GM12878 (cell line): Measurements from ENCODE around the gene TMEM39B. TPM values are rescaled to one million over a fixed set of nuclear protein-coding genes. Genes with fewer than 3 reads are reported as not detected.

Experiments
- ATAC-seq: fragments of 200-7000 bp; cut with Tn5 transposase; 3 replicates; pipeline ENCODE4 v1.9.1; 2020; ENCODE audit warnings: mild to moderate bottlenecking, moderate library complexity
- BruUV-seq: library from RNA; stranded (reverse); fragments of 400-500 nt; replicated peaks from 2 replicates; lab custom pipeline; 2021; lab: Mats Ljungman, UMichigan
- CTCF ChIA-PET: fragments of 300-600 bp; sonication (Branson Sonifier 250); formaldehyde crosslinking; extraction: SDS; loops from one replicate; lab custom pipeline; 2021; ENCODE audit warnings: inconsistent platforms; lab: Yijun Ruan, JAX
- POLR2A ChIA-PET: fragments of 350-600 bp; formaldehyde crosslinking; extraction: SDS; loops from one replicate; lab custom pipeline; 2021; ENCODE audit warnings: inconsistent platforms; lab: Charles Lee
- RAD21 ChIA-PET: fragments of 300-600 bp; sonication (Branson Sonifier 250); formaldehyde crosslinking; loops from one replicate; lab custom pipeline; 2023; ENCODE audit warnings: antibody characterized with exemption; ENCODE audit not compliant: unreplicated experiment; lab: Charles Lee
- SMC1A ChIA-PET: fragments of 300-600 bp; sonication (Branson Sonifier 250); formaldehyde crosslinking; loops from one replicate; lab custom pipeline; 2023; ENCODE audit not compliant: unreplicated experiment, uncharacterized antibody; lab: Charles Lee
- DNase-seq: peaks from one replicate; pipeline ENCODE4 v3.0.0-alpha.2; 2011; ENCODE audit warnings: low read depth, low spot score
- FAIRE-seq: peaks from 3 replicates; lab custom pipeline; 2011; peaks lifted over from hg19 to GRCh38; lab: Jason Lieb, UNC
- H2AFZ ChIP-seq: 2 replicates; pipeline ENCODE4 v1.6.0; 2011; ENCODE audit warnings: low read depth, low read length, control low read depth; ENCODE audit not compliant: control insufficient read depth
- H3K27ac ChIP-seq: 2 replicates; pipeline ENCODE4 v1.5.1; 2011; ENCODE audit warnings: control low read depth; ENCODE audit not compliant: control insufficient read depth, insufficient read depth
- H3K27me3 ChIP-seq, 2 experiments: replicated peaks in 1 of 2; 2 replicates each; pipeline versions ENCODE4 v1.6.0 to v1.6.1; 2011; ENCODE audit warnings: low read length in 1 of 2; ENCODE audit not compliant: control insufficient read depth in 2 of 2, insufficient read depth in 2 of 2
- H3K36me3 ChIP-seq, 2 experiments: 2 replicates each; pipeline ENCODE4 v1.5.1; 2011; ENCODE audit warnings: low read length in 1 of 2; ENCODE audit not compliant: control insufficient read depth in 2 of 2, insufficient read depth in 2 of 2
- H3K4me1 ChIP-seq: 2 replicates; pipeline ENCODE4 v1.6.1; 2011; ENCODE audit warnings: mild to moderate bottlenecking, low read length, moderate library complexity, mixed read lengths; ENCODE audit not compliant: control insufficient read depth, insufficient read depth
- H3K4me2 ChIP-seq: 2 replicates; pipeline ENCODE4 v1.6.0; 2011; ENCODE audit warnings: control low read depth; ENCODE audit not compliant: control insufficient read depth, insufficient read depth
- H3K4me3 ChIP-seq: fragments of 200-600 bp; sonication (generic); 2 replicates; pipeline ENCODE4 v1.5.1; 2016
- H3K79me2 ChIP-seq: 2 replicates; pipeline ENCODE4 v1.6.0; 2011; ENCODE audit warnings: low read length; ENCODE audit not compliant: control insufficient read depth, insufficient read depth
- H3K9ac ChIP-seq: 2 replicates; pipeline ENCODE4 v1.8.0; 2011; ENCODE audit warnings: low read length, control low read depth, mixed read lengths; ENCODE audit not compliant: control insufficient read depth, insufficient read depth
- H3K9me3 ChIP-seq: replicated peaks from 3 replicates; pipeline ENCODE4 v1.5.1; 2011; ENCODE audit warnings: mild to moderate bottlenecking, low read length; ENCODE audit not compliant: control insufficient read depth, insufficient read depth
- H4K20me1 ChIP-seq: 2 replicates; pipeline ENCODE4 v1.6.0; 2011; ENCODE audit not compliant: control insufficient read depth, insufficient read depth
- ASH2L ChIP-seq: fragments of 300-600, 200-600 bp; sonication (generic); IDR thresholded peaks from 2 replicates; pipeline ENCODE4 v1.6.1; 2017; ENCODE audit warnings: low read depth, mild to moderate bottlenecking, borderline replicate concordance
- BCL11A ChIP-seq: IDR thresholded peaks from 2 replicates; pipeline ENCODE4 v1.6.1; 2011; ENCODE audit warnings: low read depth, low read length
- CEBPB ChIP-seq, 2 experiments: fragments of 150-350 bp in 1 of 2; IDR thresholded peaks; 2 replicates each; pipeline ENCODE4 v1.6.1; 2012 to 2014; ENCODE audit warnings: low read depth in 2 of 2, low read length in 2 of 2, borderline replicate concordance in 1 of 2, inconsistent platforms in 1 of 2
- CREB1 ChIP-seq: IDR thresholded peaks from 2 replicates; pipeline ENCODE4 v1.6.1; 2012; ENCODE audit warnings: low read depth, mild to moderate bottlenecking, inconsistent platforms
- FOXM1 ChIP-seq: IDR thresholded peaks from 2 replicates; pipeline ENCODE4 v1.6.1; 2012; ENCODE audit warnings: low read depth, mild to moderate bottlenecking, inconsistent platforms, low read length, moderate library complexity
- KLF5 ChIP-seq: fragments of 450-650 bp; IDR thresholded peaks from 2 replicates; pipeline ENCODE4 v1.6.1; 2014; ENCODE audit warnings: mild to moderate bottlenecking; ENCODE audit not compliant: partially characterized antibody
- LARP7 ChIP-seq: fragments of 450-650 bp; IDR thresholded peaks from 2 replicates; pipeline ENCODE4 v1.6.1; 2017; ENCODE audit warnings: mild to moderate bottlenecking
- MYC ChIP-seq: IDR thresholded peaks from 2 replicates; pipeline ENCODE4 v1.6.1; 2011; ENCODE audit warnings: mild to moderate bottlenecking, low read length, moderate library complexity, inconsistent platforms; ENCODE audit not compliant: insufficient read depth, insufficient replicate concordance, insufficient read length, severe bottlenecking
- NFXL1 ChIP-seq: fragments of 450-650 bp; IDR thresholded peaks from 2 replicates; pipeline ENCODE4 v1.6.1; 2017; ENCODE audit warnings: antibody characterized with exemption, mild to moderate bottlenecking, borderline replicate concordance
- RAD51 ChIP-seq: fragments of 450-650 bp; IDR thresholded peaks from 2 replicates; pipeline ENCODE4 v1.6.1; 2016; ENCODE audit warnings: moderate library complexity, mild to moderate bottlenecking, inconsistent platforms
- REST ChIP-seq: IDR thresholded peaks from 2 replicates; pipeline ENCODE4 v1.6.1; 2012; ENCODE audit warnings: mild to moderate bottlenecking, low read depth, low read length
- STAT3 ChIP-seq: IDR thresholded peaks from 2 replicates; pipeline ENCODE4 v1.6.1; 2011; ENCODE audit warnings: low read depth, low read length, improper control_type of control experiment
- SUZ12 ChIP-seq: fragments of 200-600 bp; sonication (generic); IDR thresholded peaks from one replicate; pipeline ENCODE4 v1.6.1; 2018; ENCODE audit warnings: antibody characterized with exemption, mild to moderate bottlenecking; ENCODE audit not compliant: unreplicated experiment
- USF1 ChIP-seq: IDR thresholded peaks from 2 replicates; pipeline ENCODE4 v1.6.1; 2011; ENCODE audit warnings: borderline replicate concordance, low read depth, mild to moderate bottlenecking, moderate library complexity, mixed read lengths, low read length; ENCODE audit not compliant: insufficient read depth; ENCODE audit errors: extremely low read length
- ZBED1 ChIP-seq: IDR thresholded peaks from 2 replicates; pipeline ENCODE4 v1.6.1; 2016; ENCODE audit warnings: borderline replicate concordance
- ZZZ3 ChIP-seq: IDR thresholded peaks from 2 replicates; pipeline ENCODE4 v1.6.1; 2011; ENCODE audit warnings: low read depth; ENCODE audit not compliant: control insufficient read depth, insufficient read length
- WGBS: methylation state at CpG from one replicate; pipeline ENCODE4 v1.1.6; 2016; ENCODE audit warnings: low lambda C conversion rate; ENCODE audit not compliant: insufficient replicate concordance, insufficient coverage; ENCODE audit errors: missing lambda C conversion rate; 5-methylcytosine and 5-hydroxymethylcytosine counted together
- in situ Hi-C: fragments of 300-500 bp; cut with MboI; formaldehyde crosslinking; loops from 9 replicates; pipeline ENCODE4 v1.14.3; 2018; ENCODE audit warnings: mixed read lengths
- intact Hi-C: fragments of 100-400 bp; cut with micrococcal nuclease; formaldehyde crosslinking; loops from one replicate; pipeline ENCODE4 v1.14.2; 2022; ENCODE audit not compliant: unreplicated experiment
- polyA plus RNA-seq, 11 experiments: library from polyadenylated mRNA; depleted of rRNA in 4 of 11; unstranded in 6 of 11; stranded (reverse) in 5 of 11; fragments of >200 nt; fragmentation: Nextera tagmentation in 4 of 11; fragmentation: Illumina TruSeq in 1 of 11; extraction: Ambion mirVana in 4 of 11; extraction: Trizol in 1 of 11; gene quantifications; 1 replicate in 1 of 11; 2 replicates in 10 of 11; pipeline versions ENCODE4 v1.2.1 to v1.2.3, GENCODE V29; 2011 to 2016; ENCODE audit warnings: inconsistent platforms in 2 of 11, missing spikeins in 2 of 11, low read depth in 1 of 11
- total RNA-seq, 4 experiments: library from RNA; depleted of rRNA in 3 of 4; stranded (reverse); fragments of >200 nt in 3 of 4; fragmentation: Illumina TruSeq in 1 of 4; extraction: Trizol in 1 of 4; gene quantifications; 2 replicates each; pipeline versions ENCODE4 v1.2.1 to v1.2.3, GENCODE V29; 2013 to 2021
- TF ChIP-seq, protein P1 (sequence below): fragments of 450-650 bp; conservative IDR thresholded peaks from 2 replicates; pipeline ENCODE4 v1.6.1; 2017; ENCODE audit warnings: mild to moderate bottlenecking, moderate library complexity
- TF ChIP-seq, protein P2 (sequence below): IDR thresholded peaks from 2 replicates; pipeline ENCODE4 v1.6.1; 2012; ENCODE audit warnings: low read depth, low read length, improper control_type of control experiment

TMEM39B gene
- total and polyA plus RNA-seq, 10 of the 15 experiments (the other 5 are each of a cell fraction or from before 2014, with no cell fraction given) = 2.3 to 27.2 (median 12.3) TPM

- H4K20me1 ChIP-seq = no peaks in the 10 kb centered on the region
- no peak overlapping the region for H3K27ac ChIP-seq
- TF ChIP-seq ZZZ3 = no peak
- TF ChIP-seq USF1 = no peak
- no peak for TF ChIP-seq REST
- TF ChIP-seq NFXL1 = no peak
- no peak for TF ChIP-seq ZBED1
- TF ChIP-seq FOXM1 = no peak
- TF ChIP-seq LARP7 = no peak
- TF ChIP-seq, protein P1, sequence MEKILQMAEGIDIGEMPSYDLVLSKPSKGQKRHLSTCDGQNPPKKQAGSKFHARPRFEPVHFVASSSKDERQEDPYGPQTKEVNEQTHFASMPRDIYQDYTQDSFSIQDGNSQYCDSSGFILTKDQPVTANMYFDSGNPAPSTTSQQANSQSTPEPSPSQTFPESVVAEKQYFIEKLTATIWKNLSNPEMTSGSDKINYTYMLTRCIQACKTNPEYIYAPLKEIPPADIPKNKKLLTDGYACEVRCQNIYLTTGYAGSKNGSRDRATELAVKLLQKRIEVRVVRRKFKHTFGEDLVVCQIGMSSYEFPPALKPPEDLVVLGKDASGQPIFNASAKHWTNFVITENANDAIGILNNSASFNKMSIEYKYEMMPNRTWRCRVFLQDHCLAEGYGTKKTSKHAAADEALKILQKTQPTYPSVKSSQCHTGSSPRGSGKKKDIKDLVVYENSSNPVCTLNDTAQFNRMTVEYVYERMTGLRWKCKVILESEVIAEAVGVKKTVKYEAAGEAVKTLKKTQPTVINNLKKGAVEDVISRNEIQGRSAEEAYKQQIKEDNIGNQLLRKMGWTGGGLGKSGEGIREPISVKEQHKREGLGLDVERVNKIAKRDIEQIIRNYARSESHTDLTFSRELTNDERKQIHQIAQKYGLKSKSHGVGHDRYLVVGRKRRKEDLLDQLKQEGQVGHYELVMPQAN = no peak
- TF ChIP-seq KLF5 = no peak
- TF ChIP-seq STAT3 = no peak
- no peak for TF ChIP-seq CEBPB (IDR thresholded peaks at IDR 0.05; ENCODE audit: borderline replicate concordance in 1 of 2, low read depth in 2 of 2, low read length in 2 of 2)
- TF ChIP-seq MYC = no peak
- no peak for TF ChIP-seq ASH2L
- TF ChIP-seq RAD51 = no peak
- TF ChIP-seq, protein P2, sequence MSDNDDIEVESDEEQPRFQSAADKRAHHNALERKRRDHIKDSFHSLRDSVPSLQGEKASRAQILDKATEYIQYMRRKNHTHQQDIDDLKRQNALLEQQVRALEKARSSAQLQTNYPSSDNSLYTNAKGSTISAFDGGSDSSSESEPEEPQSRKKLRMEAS = no peak
- TF ChIP-seq SUZ12 = no peak
- no peak for TF ChIP-seq BCL11A
- no peak for TF ChIP-seq CREB1
- FAIRE-seq (no peak), ATAC-seq (no peak), DNase-seq (no peak)
- no peak overlapping the region for H3K4me3 ChIP-seq
- POLR2A ChIA-PET = interaction anchor here (0.6 to 1.9 kb wide), 2 partner anchors 39 to 44 kb away, joined by 5 read pairs; no protein-coding TSS in a partner anchor
- BruUV-seq = no TSS peak
- RAD21 ChIA-PET = no interaction called here
- intact Hi-C loops = no loop called here
- 61% methylated on average over 5 of the region's 5 CpGs for WGBS
- H3K4me2 ChIP-seq = no peak overlapping the region
- H3K79me2 ChIP-seq = no peaks in the 10 kb centered on the region
- CTCF ChIA-PET = interaction anchor here (1.1 to 2.0 kb wide), 4 partner anchors 11 to 91 kb away, joined by 3 to 4 read pairs (median 3); no protein-coding TSS in a partner anchor
- peaks cover 23 to 36% of the 10 kb centered on the region in 2 experiments for H3K36me3 ChIP-seq
- SMC1A ChIA-PET = interaction anchor here (1.3 to 2.9 kb wide), 3 partner anchors 8 to 33 kb away, joined by 3 to 12 read pairs (median 4); no protein-coding TSS in a partner anchor
- H3K9ac ChIP-seq = no peak overlapping the region
- no peaks in the 10 kb centered on the region for H3K9me3 ChIP-seq
- in situ Hi-C loops = no loop called here
- H2AFZ ChIP-seq = no peak overlapping the region
- H3K27me3 ChIP-seq = no peaks in the 10 kb centered on the region
- no peaks in the 10 kb centered on the region for H3K4me1 ChIP-seq
These were observed 17.3 kb upstream of the TMEM39B start for GRCh38 chr1:32055416-32055815.
